Progenitor cell of endocrine pancreas (in vitro differentiated cells): ENCODE data around the gene THSD4. TPM values are rescaled to one million over a fixed set of nuclear protein-coding genes. Genes with fewer than 3 reads are reported as not detected.

Experiments used
- DNase-seq: peaks from one replicate; pipeline ENCODE4 v3.0.0; 2021; ENCODE audit warnings: low spot score; ENCODE audit not compliant: unreplicated experiment
- H3K27ac Mint-ChIP-seq: 2 replicates; pipeline ENCODE4 v1.8.0; 2021; ENCODE audit warnings: mild to moderate bottlenecking, moderate library complexity, mixed read lengths
- H3K27me3 Mint-ChIP-seq: 2 replicates; pipeline ENCODE4 v1.8.0; 2021; ENCODE audit warnings: mixed read lengths
- H3K36me3 Mint-ChIP-seq: 2 replicates; pipeline ENCODE4 v1.8.0; 2022; ENCODE audit warnings: mixed read lengths; ENCODE audit not compliant: insufficient read depth
- H3K4me1 Mint-ChIP-seq: 2 replicates; pipeline ENCODE4 v1.8.0; 2021; ENCODE audit warnings: low read depth, mixed read lengths
- H3K4me3 Mint-ChIP-seq: 2 replicates; pipeline ENCODE4 v1.8.0; 2021; ENCODE audit warnings: low read depth, mild to moderate bottlenecking, moderate library complexity, mixed read lengths
- H3K9me3 Mint-ChIP-seq: 2 replicates; pipeline ENCODE4 v1.8.0; 2021; ENCODE audit warnings: low read depth, mixed read lengths
- total RNA-seq: library from RNA; stranded (reverse); gene quantifications from 2 replicates; pipeline ENCODE4 v1.2.1, GENCODE V29; 2021
- TF ChIP-seq, protein P1 (sequence below): fragments of 200-600 bp; sonication (generic); IDR thresholded peaks from one replicate; pipeline ENCODE4 v1.5.0; 2021; ENCODE audit warnings: antibody characterized with exemption, mild to moderate bottlenecking; ENCODE audit not compliant: unreplicated experiment

The THSD4 gene
- total RNA-seq, 1 donor from 2014 or later: 6.8 TPM

DNA sequence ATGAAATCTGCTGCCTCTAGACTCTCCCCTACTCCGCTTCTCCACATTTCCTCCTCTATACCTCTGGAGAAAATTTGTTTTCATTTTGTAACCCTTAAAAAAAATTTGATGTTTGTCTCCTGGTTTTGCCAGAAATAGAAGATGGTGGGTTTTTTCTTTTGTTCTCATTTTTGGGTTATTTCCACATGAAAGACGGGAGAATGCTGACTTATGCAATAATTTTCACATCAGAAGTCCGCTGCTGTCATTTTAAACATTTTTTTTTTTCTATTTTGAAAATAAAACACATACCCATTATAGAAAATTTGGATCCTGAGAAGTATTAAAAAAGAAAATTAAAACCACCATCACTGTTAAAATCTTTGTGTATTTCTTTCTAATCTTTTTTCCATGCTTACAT is 374.3 kb downstream of the THSD4 start:
- DNase-seq: no peak
- Mint-ChIP-seq H3K4me1 (no peaks in the 10 kb centered on the region), H3K27me3 (peaks cover 8% of the 10 kb centered on the region), H3K4me3 (no peak overlapping the region), H3K9me3 (peaks cover 5% of the 10 kb centered on the region), H3K36me3 (no peaks in the 10 kb centered on the region), H3K27ac (no peak overlapping the region)
- TF ChIP-seq, protein P1, sequence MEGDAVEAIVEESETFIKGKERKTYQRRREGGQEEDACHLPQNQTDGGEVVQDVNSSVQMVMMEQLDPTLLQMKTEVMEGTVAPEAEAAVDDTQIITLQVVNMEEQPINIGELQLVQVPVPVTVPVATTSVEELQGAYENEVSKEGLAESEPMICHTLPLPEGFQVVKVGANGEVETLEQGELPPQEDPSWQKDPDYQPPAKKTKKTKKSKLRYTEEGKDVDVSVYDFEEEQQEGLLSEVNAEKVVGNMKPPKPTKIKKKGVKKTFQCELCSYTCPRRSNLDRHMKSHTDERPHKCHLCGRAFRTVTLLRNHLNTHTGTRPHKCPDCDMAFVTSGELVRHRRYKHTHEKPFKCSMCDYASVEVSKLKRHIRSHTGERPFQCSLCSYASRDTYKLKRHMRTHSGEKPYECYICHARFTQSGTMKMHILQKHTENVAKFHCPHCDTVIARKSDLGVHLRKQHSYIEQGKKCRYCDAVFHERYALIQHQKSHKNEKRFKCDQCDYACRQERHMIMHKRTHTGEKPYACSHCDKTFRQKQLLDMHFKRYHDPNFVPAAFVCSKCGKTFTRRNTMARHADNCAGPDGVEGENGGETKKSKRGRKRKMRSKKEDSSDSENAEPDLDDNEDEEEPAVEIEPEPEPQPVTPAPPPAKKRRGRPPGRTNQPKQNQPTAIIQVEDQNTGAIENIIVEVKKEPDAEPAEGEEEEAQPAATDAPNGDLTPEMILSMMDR: no peak

DNA sequence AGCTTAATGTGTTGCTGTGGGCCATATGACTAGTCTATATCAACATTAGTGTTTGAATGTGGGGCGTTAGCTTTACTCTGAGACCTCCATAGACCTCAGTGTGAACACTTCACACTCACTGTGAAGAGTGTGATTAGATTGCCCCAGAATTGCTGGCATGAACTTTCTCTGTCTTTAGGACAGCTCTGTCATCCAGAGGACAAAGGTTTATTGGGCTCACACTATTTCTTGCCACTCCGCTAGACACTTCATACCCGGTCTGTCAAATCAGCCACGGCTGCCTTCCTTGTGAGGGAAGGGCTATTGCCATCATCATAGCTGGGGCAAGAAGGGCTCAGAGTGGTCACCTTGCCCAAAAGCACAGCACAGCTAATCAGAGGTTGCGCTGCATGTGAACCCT is 378.3 kb downstream of the THSD4 start:
- Mint-ChIP-seq H3K36me3 (no peaks in the 10 kb centered on the region), H3K4me1 (no peaks in the 10 kb centered on the region), H3K27me3 (peaks cover 16% of the 10 kb centered on the region), H3K27ac (no peak overlapping the region), H3K9me3 (peaks cover 3% of the 10 kb centered on the region), H3K4me3 (no peak overlapping the region)
- TF ChIP-seq, protein P1: no peak
- no peak for DNase-seq

DNA sequence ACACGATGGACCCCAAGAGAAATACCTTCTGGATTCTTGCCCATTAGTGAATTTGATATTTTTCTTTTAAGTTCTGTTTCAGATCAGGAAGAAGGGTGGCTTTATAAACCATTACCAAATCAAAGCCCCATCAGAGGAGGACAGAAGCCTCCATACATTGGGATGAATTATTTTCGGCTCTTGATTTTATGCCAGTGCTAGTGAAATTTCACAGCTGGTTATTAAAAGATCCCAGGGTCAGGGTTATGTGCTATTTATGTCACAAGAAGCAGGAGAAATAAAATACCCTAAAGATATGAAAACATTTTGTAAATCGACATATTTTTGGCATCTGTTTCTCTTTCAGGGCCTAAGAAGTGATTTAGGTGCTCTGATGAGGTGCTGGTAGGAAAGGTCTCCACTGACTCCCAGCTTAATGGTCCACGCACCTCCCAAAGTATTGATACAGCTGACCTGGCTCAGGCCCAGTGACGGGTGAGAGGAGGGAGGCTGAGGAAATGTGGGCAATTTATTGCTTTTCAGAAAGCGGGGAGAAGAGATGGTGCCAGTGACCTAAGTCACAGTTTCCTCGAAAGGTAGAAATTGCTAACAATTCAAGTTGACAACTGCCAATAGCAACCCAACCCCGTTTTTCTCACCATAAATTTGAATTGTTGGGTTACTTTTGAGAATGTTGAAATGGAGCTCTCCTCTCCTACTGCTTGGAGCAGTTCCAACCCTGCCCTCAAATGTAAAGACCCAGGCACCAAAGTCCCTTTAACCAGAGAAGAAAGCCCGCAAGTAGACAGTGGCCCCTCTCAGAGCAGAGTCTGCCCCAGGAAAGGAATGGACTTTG is 379.5 kb downstream of the THSD4 start:
- Mint-ChIP-seq H3K4me3 (no peak overlapping the region), H3K36me3 (no peaks in the 10 kb centered on the region), H3K27ac (no peak overlapping the region)

DNA sequence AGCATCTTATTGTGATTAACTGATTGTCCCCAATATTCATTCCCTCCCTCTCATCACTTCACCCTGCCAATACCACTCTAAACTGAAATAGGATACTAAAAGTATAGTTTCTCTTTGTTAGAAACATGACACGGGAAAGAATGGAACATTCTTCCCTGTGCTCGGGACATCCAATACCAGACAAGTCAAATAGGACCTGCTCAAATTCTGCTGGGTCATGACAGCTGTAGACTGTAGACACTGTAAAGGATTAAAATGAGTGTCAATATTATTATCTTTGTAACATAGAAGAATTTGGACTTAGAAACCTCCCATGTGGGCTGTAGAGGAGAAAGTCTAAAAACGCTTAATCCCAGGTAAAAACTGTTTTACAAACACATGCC is 380.1 kb downstream of the THSD4 start:
- H3K9me3 Mint-ChIP-seq: peaks cover 4% of the 10 kb centered on the region
- TF ChIP-seq, protein P1: no peak
- no peak overlapping the region for H3K4me3 Mint-ChIP-seq
- peaks cover 14% of the 10 kb centered on the region for H3K27me3 Mint-ChIP-seq
- H3K36me3 Mint-ChIP-seq: peaks cover 2% of the 10 kb centered on the region
- no peak for DNase-seq
- no peaks in the 10 kb centered on the region for H3K4me1 Mint-ChIP-seq
- no peak overlapping the region for H3K27ac Mint-ChIP-seq

More for the DNA sequence above, 379.5 kb downstream of the THSD4 start:
- H3K4me1 Mint-ChIP-seq: no peaks in the 10 kb centered on the region
- TF ChIP-seq, protein P1: no peak
- no peak for DNase-seq
- peaks cover 14% of the 10 kb centered on the region for H3K27me3 Mint-ChIP-seq
- H3K9me3 Mint-ChIP-seq: no peaks in the 10 kb centered on the region

DNA sequence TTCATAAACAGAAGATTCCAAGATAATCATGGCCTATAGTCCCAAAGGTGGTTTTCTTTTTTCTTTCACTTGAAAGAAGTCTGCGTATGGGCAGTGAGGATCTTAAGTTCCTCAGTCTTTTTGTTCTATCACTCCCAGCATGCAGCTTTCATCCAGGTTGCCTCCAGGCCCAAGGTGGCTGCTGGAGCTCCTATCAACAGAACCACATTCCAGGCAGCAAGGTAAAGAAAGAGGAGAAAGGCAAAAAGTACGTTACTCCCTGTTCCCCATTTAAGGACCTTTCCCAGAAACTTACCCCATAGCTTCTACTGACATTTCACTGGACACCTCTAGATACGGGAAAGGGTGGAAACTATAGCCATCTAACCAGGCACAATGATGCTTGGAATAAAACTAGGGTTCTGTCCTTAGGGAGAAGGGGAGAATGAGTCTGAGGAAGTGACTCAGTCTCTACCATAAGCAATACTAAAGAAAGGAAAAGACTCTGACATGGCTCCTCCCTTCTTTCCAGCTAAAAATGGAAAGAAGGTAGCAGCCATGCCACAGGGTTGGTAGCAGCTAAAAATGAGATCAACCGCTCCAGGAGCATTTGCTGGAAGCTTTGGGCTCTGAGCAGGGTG is 381.2 kb downstream of the THSD4 start:
- H3K27ac Mint-ChIP-seq: no peak overlapping the region
- H3K9me3 Mint-ChIP-seq: peaks cover 9% of the 10 kb centered on the region
- peaks cover 2% of the 10 kb centered on the region for H3K36me3 Mint-ChIP-seq
- DNase-seq: no peak
- peaks cover 14% of the 10 kb centered on the region for H3K27me3 Mint-ChIP-seq
- TF ChIP-seq, protein P1: no peak
- no peaks in the 10 kb centered on the region for H3K4me1 Mint-ChIP-seq
- no peak overlapping the region for H3K4me3 Mint-ChIP-seq
